K562 (cell line): ENCODE measurements around the gene FGF22. TPM values are rescaled to one million over a fixed set of nuclear protein-coding genes. Genes with fewer than 3 reads are reported as not detected.

Source experiments
- BHLHE40 ChIP-seq: IDR thresholded peaks from 2 replicates; pipeline ENCODE4 v1.6.1; 2011; ENCODE audit warnings: low read length, improper control_type of control experiment
- BMI1 ChIP-seq: fragments of 150-350 bp; IDR thresholded peaks from 2 replicates; pipeline ENCODE4 v1.6.1; 2014; ENCODE audit warnings: low read length
- DDX20 ChIP-seq: fragments of 450-650 bp; IDR thresholded peaks from 2 replicates; pipeline ENCODE4 v1.6.1; 2016; ENCODE audit warnings: missing genetic modification characterization, low read depth, mild to moderate bottlenecking, missing compliant biosample characterization, moderate library complexity
- GABPA ChIP-seq: fragments of 200-800 bp; sonication (Bioruptor generic); conservative IDR thresholded peaks from 2 replicates; pipeline ENCODE4 v1.6.1; 2016; ENCODE audit warnings: low read depth, missing genetic modification characterization, missing compliant biosample characterization
- NRF1 ChIP-seq, 2 experiments: fragments of 450-650 bp; IDR thresholded peaks in 1 of 2; conservative IDR thresholded peaks in 1 of 2; 2 replicates each; pipeline ENCODE4 v1.6.1; 2014; ENCODE audit warnings: mild to moderate bottlenecking in 2 of 2
- POLR2A ChIP-seq: fragments of 450-650 bp; conservative IDR thresholded peaks from 2 replicates; pipeline ENCODE4 v1.6.1; 2016
- POLR2G ChIP-seq: fragments of 200-400 bp; formaldehyde crosslinking; IDR thresholded peaks from 2 replicates; pipeline ENCODE4 v1.6.1; 2017; ENCODE audit warnings: low read depth, mild to moderate bottlenecking, antibody characterized with exemption, low read length, moderate library complexity
- RCOR1 ChIP-seq, 2 experiments: IDR thresholded peaks; 2 replicates each; pipeline ENCODE4 v1.6.1; 2012; ENCODE audit warnings: low read depth in 2 of 2, low read length in 2 of 2, borderline replicate concordance in 1 of 2, improper control_type of control experiment in 1 of 2
- SAP30 ChIP-seq: fragments of 200-600 bp; sonication (generic); IDR thresholded peaks from 2 replicates; pipeline ENCODE4 v1.6.1; 2012; ENCODE audit warnings: borderline replicate concordance, low read depth, mild to moderate bottlenecking, moderate library complexity, low read length, control low read depth, inconsistent platforms; ENCODE audit not compliant: insufficient read depth, poor library complexity, severe bottlenecking
- SIN3B ChIP-seq: fragments of 450-650 bp; IDR thresholded peaks from 2 replicates; pipeline ENCODE4 v1.6.1; 2017; ENCODE audit warnings: low read depth, mild to moderate bottlenecking, moderate library complexity
- SUPT5H ChIP-seq: fragments of 450-650 bp; IDR thresholded peaks from 2 replicates; pipeline ENCODE4 v1.6.1; 2016
- TAF1 ChIP-seq: IDR thresholded peaks from 2 replicates; pipeline ENCODE4 v1.6.1; 2011; ENCODE audit warnings: mild to moderate bottlenecking, low read length, moderate library complexity; ENCODE audit not compliant: insufficient read depth, control insufficient read depth, severe bottlenecking; ENCODE audit errors: extremely low read depth
- TRIM24 ChIP-seq, 2 experiments: fragments of 450-650 bp; IDR thresholded peaks; 2 replicates each; pipeline ENCODE4 v1.6.1; 2016
- ZKSCAN1 ChIP-seq: fragments of 150-350 bp; IDR thresholded peaks from 2 replicates; pipeline ENCODE4 v1.6.1; 2016; ENCODE audit warnings: low read depth, low read length
- ZNF644 ChIP-seq: fragments of 200-800 bp; sonication (Bioruptor generic); IDR thresholded peaks from 2 replicates; pipeline ENCODE4 v1.6.1; 2016; ENCODE audit warnings: low read depth, missing genetic modification characterization, missing compliant biosample characterization
- polyA plus RNA-seq, 8 experiments: library from polyadenylated mRNA; depleted of rRNA in 4 of 8; stranded (reverse) in 5 of 8; unstranded in 3 of 8; fragments of >200 nt; fragmentation: Nextera tagmentation in 2 of 8; fragmentation: Illumina TruSeq in 1 of 8; extraction: Ambion mirVana in 2 of 8; extraction: Trizol in 1 of 8; gene quantifications; 2 replicates each; pipeline versions ENCODE4 v1.2.1 to v1.2.3, GENCODE V29; 2011 to 2014; ENCODE audit warnings: inconsistent platforms in 1 of 8, missing spikeins in 1 of 8
- total RNA-seq, 7 experiments: library from RNA; depleted of rRNA in 6 of 7; stranded (reverse); fragments of >200 nt in 6 of 7; fragmentation: Illumina TruSeq in 2 of 7; extraction: Trizol in 2 of 7; gene quantifications; 2 replicates each; pipeline versions ENCODE4 v1.2.1 to v1.2.3, GENCODE V29; 2011 to 2021; ENCODE audit warnings: low replicate concordance in 1 of 7
- TF ChIP-seq, protein P1 (sequence below): fragments of 450-650 bp; IDR thresholded peaks from 2 replicates; pipeline ENCODE4 v1.6.1; 2014; ENCODE audit warnings: low read depth, mild to moderate bottlenecking, moderate library complexity, borderline replicate concordance
- TF ChIP-seq, protein P2 (sequence below), 2 experiments: fragments of 450-650 bp; IDR thresholded peaks; 2 replicates each; pipeline ENCODE4 v1.6.1; 2018; ENCODE audit warnings: mild to moderate bottlenecking in 2 of 2, low read depth in 1 of 2; ENCODE audit not compliant: partially characterized antibody in 2 of 2
- TF ChIP-seq, protein P3 (sequence below): conservative IDR thresholded peaks from 2 replicates; pipeline ENCODE4 v1.6.1; 2011; ENCODE audit warnings: low read depth, mild to moderate bottlenecking, low read length; ENCODE audit not compliant: control insufficient read depth
- TF ChIP-seq, protein P4 (sequence below), 2 experiments: fragments of 250-450 bp in 1 of 2; fragments of 450-650 bp in 1 of 2; sonication (Bioruptor Pico) in 1 of 2; IDR thresholded peaks; 2 replicates each; pipeline versions ENCODE4 v1.6.1 to v1.8.0; 2016 to 2021; ENCODE audit warnings: mild to moderate bottlenecking in 2 of 2, moderate library complexity in 2 of 2, missing compliant biosample characterization in 1 of 2, missing genetic modification characterization in 1 of 2

Gene FGF22
- total and polyA plus RNA-seq, 9 of the 15 experiments (the other 6 are each of a cell fraction or from before 2014, with no cell fraction given): 0.14 to 2.2 (median 0.86) TPM; not detected in 4

DNA sequence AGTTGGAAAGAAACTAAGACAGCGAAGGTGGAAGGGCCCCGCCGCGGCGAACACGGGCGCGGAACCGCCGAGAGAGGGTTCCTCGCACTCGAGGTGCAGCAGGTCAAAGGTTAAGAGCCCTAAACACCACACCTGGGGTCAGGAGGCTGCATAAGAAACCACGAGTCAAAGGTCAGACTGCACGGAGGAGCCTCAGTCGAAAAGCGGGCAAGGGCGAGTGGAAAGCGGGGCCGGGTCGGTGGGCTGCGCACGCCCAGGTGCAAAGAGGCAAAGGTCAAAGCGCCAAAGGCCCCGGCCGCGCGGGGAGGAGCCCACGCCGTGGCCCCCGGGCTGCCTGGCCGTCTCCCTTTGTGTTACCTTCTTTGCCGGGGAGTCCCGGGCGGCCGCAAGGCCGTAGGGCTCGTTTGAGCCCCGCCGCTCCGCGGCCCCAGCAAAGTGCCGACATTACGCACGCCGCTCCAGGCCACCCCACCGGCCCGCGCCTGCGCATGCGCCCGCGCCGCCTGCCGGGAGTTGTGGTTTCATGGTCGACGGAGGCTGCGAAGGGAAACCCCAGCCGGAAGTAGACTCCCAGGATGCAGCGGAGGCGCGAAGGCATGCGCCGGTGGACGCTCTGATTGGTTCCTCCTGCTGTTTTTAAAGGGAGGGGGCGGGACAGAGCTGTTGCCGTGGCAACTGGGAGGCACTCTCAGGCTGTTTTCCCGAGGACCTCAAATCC lies 6.5 kb upstream of the FGF22 start, which contains the start of gene POLRMT (continued):
- TF ChIP-seq ZKSCAN1: 0 out of 2 replicates have a peak, but pooled peaks have one; percentile 20
- TF ChIP-seq, protein P1, sequence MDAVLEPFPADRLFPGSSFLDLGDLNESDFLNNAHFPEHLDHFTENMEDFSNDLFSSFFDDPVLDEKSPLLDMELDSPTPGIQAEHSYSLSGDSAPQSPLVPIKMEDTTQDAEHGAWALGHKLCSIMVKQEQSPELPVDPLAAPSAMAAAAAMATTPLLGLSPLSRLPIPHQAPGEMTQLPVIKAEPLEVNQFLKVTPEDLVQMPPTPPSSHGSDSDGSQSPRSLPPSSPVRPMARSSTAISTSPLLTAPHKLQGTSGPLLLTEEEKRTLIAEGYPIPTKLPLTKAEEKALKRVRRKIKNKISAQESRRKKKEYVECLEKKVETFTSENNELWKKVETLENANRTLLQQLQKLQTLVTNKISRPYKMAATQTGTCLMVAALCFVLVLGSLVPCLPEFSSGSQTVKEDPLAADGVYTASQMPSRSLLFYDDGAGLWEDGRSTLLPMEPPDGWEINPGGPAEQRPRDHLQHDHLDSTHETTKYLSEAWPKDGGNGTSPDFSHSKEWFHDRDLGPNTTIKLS: peak; percentile 65; the same call in 1 of the 2 replicates
- no peak for TF ChIP-seq DDX20 (tag)
- no peak for TF ChIP-seq RCOR1 (IDR thresholded peaks at IDR 0.05; ENCODE audit: borderline replicate concordance in 1 of 2, low read depth in 2 of 2, low read length in 2 of 2)
- peak; percentile 96 for TF ChIP-seq NRF1 (conservative IDR thresholded peaks at IDR 0.05 in 1 of 2, IDR thresholded peaks at IDR 0.05 in 1 of 2)
- TF ChIP-seq TAF1: peak; percentile 63
- no peak for TF ChIP-seq ZNF644 (tag)
- no peak for TF ChIP-seq TRIM24 (IDR thresholded peaks at IDR 0.05)
- TF ChIP-seq, protein P2, sequence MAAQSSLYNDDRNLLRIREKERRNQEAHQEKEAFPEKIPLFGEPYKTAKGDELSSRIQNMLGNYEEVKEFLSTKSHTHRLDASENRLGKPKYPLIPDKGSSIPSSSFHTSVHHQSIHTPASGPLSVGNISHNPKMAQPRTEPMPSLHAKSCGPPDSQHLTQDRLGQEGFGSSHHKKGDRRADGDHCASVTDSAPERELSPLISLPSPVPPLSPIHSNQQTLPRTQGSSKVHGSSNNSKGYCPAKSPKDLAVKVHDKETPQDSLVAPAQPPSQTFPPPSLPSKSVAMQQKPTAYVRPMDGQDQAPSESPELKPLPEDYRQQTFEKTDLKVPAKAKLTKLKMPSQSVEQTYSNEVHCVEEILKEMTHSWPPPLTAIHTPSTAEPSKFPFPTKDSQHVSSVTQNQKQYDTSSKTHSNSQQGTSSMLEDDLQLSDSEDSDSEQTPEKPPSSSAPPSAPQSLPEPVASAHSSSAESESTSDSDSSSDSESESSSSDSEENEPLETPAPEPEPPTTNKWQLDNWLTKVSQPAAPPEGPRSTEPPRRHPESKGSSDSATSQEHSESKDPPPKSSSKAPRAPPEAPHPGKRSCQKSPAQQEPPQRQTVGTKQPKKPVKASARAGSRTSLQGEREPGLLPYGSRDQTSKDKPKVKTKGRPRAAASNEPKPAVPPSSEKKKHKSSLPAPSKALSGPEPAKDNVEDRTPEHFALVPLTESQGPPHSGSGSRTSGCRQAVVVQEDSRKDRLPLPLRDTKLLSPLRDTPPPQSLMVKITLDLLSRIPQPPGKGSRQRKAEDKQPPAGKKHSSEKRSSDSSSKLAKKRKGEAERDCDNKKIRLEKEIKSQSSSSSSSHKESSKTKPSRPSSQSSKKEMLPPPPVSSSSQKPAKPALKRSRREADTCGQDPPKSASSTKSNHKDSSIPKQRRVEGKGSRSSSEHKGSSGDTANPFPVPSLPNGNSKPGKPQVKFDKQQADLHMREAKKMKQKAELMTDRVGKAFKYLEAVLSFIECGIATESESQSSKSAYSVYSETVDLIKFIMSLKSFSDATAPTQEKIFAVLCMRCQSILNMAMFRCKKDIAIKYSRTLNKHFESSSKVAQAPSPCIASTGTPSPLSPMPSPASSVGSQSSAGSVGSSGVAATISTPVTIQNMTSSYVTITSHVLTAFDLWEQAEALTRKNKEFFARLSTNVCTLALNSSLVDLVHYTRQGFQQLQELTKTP (IDR thresholded peaks at IDR 0.05; ENCODE audit: low read depth in 1 of 2, partially characterized antibody in 2 of 2): peak in 1 of 2 experiments; percentile 92
- TF ChIP-seq BMI1: peak; percentile 93
- peak; percentile 97 for TF ChIP-seq GABPA (tag)
- peak; percentile 54; the same call in 1 of the 2 replicates for TF ChIP-seq POLR2A
- TF ChIP-seq SAP30: peak; percentile 55
- TF ChIP-seq BHLHE40: 0 out of 2 replicates have a peak, but pooled peaks have one; percentile 5
- TF ChIP-seq, protein P3, sequence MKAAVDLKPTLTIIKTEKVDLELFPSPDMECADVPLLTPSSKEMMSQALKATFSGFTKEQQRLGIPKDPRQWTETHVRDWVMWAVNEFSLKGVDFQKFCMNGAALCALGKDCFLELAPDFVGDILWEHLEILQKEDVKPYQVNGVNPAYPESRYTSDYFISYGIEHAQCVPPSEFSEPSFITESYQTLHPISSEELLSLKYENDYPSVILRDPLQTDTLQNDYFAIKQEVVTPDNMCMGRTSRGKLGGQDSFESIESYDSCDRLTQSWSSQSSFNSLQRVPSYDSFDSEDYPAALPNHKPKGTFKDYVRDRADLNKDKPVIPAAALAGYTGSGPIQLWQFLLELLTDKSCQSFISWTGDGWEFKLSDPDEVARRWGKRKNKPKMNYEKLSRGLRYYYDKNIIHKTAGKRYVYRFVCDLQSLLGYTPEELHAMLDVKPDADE: no peak; the same call in none of the 2 replicates
- no peak for TF ChIP-seq SIN3B
- TF ChIP-seq POLR2G: peak; percentile 85
- TF ChIP-seq, protein P4, sequence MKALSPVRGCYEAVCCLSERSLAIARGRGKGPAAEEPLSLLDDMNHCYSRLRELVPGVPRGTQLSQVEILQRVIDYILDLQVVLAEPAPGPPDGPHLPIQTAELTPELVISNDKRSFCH (CRISPR knock-in tag; IDR thresholded peaks at IDR 0.05): no peak
- TF ChIP-seq, protein P4 (tag; IDR thresholded peaks at IDR 0.05): 0 out of 2 replicates have a peak, but pooled peaks have one; percentile 51
- peak; percentile 30 for TF ChIP-seq SUPT5H
